CD14-positive monocyte (primary cell): ENCODE measurements around the gene ASCL2. TPM values are rescaled to one million over a fixed set of nuclear protein-coding genes. Genes with fewer than 3 reads are reported as not detected.

Experiments used
- DNase-seq, 3 donors: peaks; one replicate each; pipeline ENCODE4 v3.0.0-alpha.2; 2011 to 2022
- H2AFZ ChIP-seq: 2 replicates; pipeline ENCODE4 v1.6.0; 2012; ENCODE audit warnings: mild to moderate bottlenecking, low read depth, low read length, inconsistent platforms; ENCODE audit not compliant: insufficient read depth, poor library complexity, severe bottlenecking
- H3K27ac ChIP-seq, 2 donors: 1 replicate in 1 of 2; 2 replicates in 1 of 2; pipeline ENCODE4 v1.5.1; 2012 to 2013; ENCODE audit warnings: low read length in 2 of 2, control low read depth in 1 of 2, inconsistent platforms in 1 of 2, low read depth in 1 of 2, mild to moderate bottlenecking in 1 of 2
- H3K27me3 ChIP-seq, 2 donors: one replicate each; pipeline versions ENCODE4 v1.6.0 to v1.6.1; 2011 to 2013; ENCODE audit warnings: low read length in 2 of 2; ENCODE audit not compliant: control insufficient read depth in 2 of 2, insufficient read depth in 2 of 2
- H3K36me3 ChIP-seq, 2 donors: replicated peaks in 1 of 2; 1 replicate in 1 of 2; 2 replicates in 1 of 2; pipeline versions ENCODE4 v1.5.1 to v1.6.1; 2012 to 2013; ENCODE audit warnings: low read length in 2 of 2, control low read depth in 1 of 2, inconsistent platforms in 1 of 2, mild to moderate bottlenecking in 1 of 2; ENCODE audit not compliant: insufficient read depth in 2 of 2, control insufficient read depth in 1 of 2
- H3K4me1 ChIP-seq, 2 donors: 1 replicate in 1 of 2; 2 replicates in 1 of 2; pipeline versions ENCODE4 v1.5.1 to v1.6.1; 2012 to 2013; ENCODE audit warnings: low read length in 2 of 2, control low read depth in 1 of 2, inconsistent platforms in 1 of 2, mild to moderate bottlenecking in 1 of 2, moderate library complexity in 1 of 2; ENCODE audit not compliant: insufficient read depth in 2 of 2, control insufficient read depth in 1 of 2
- H3K4me2 ChIP-seq: replicated peaks from 2 replicates; pipeline ENCODE3; 2012; ENCODE audit warnings: low read length, moderate library complexity, mild to moderate bottlenecking; ENCODE audit not compliant: poor library complexity, severe bottlenecking; ENCODE audit errors: extremely low read depth
- H3K4me3 ChIP-seq, 3 experiments: fragments of 200-600 bp in 1 of 3; sonication (generic) in 1 of 3; replicated peaks in 1 of 3; 1 replicate in 2 of 3; 2 replicates in 1 of 3; pipeline ENCODE4 v1.5.1; 2011 to 2013; ENCODE audit warnings: low read length in 3 of 3, mild to moderate bottlenecking in 3 of 3, control low read depth in 2 of 3, low read depth in 2 of 3, inconsistent platforms in 1 of 3, moderate library complexity in 1 of 3
- H3K79me2 ChIP-seq: 2 replicates; pipeline ENCODE4 v1.6.0; 2012; ENCODE audit warnings: mild to moderate bottlenecking, control low read depth, inconsistent platforms, low read length, moderate library complexity; ENCODE audit not compliant: insufficient read depth
- H3K9ac ChIP-seq: 2 replicates; pipeline ENCODE4 v1.6.0; 2017; ENCODE audit warnings: low read length, mild to moderate bottlenecking; ENCODE audit not compliant: insufficient read depth, poor library complexity, severe bottlenecking
- H3K9me3 ChIP-seq, 2 donors: replicated peaks in 1 of 2; 1 replicate in 1 of 2; 2 replicates in 1 of 2; pipeline versions ENCODE4 v1.5.1 to v1.6.1; 2012 to 2013; ENCODE audit warnings: low read length in 2 of 2, control low read depth in 1 of 2; ENCODE audit not compliant: control insufficient read depth in 1 of 2, insufficient read depth in 1 of 2
- H4K20me1 ChIP-seq: 2 replicates; pipeline ENCODE4 v1.6.0; 2012; ENCODE audit warnings: mild to moderate bottlenecking, low read length, control low read depth, moderate library complexity; ENCODE audit not compliant: insufficient read depth
- H3K27ac Mint-ChIP-seq, 7 donors: one replicate each; pipeline ENCODE4 v1.8.0; 2020; ENCODE audit warnings: mild to moderate bottlenecking in 7 of 7, mixed read lengths in 7 of 7, moderate library complexity in 6 of 7, inconsistent platforms in 2 of 7
- H3K27me3 Mint-ChIP-seq, 3 donors: one replicate each; pipeline ENCODE4 v1.8.0; 2021 to 2022; ENCODE audit warnings: low read depth in 3 of 3, mild to moderate bottlenecking in 3 of 3, mixed read lengths in 3 of 3, moderate library complexity in 3 of 3, inconsistent platforms in 1 of 3
- H3K36me3 Mint-ChIP-seq, 2 donors: one replicate each; pipeline ENCODE4 v1.8.0; 2020; ENCODE audit warnings: mixed read lengths in 2 of 2, inconsistent platforms in 1 of 2, mild to moderate bottlenecking in 1 of 2
- H3K4me1 Mint-ChIP-seq: one replicate; pipeline ENCODE4 v1.8.0; 2020; ENCODE audit warnings: mild to moderate bottlenecking, mixed read lengths
- H3K4me3 Mint-ChIP-seq, 2 donors: one replicate each; pipeline ENCODE4 v1.8.0; 2020; ENCODE audit warnings: mild to moderate bottlenecking in 2 of 2, mixed read lengths in 2 of 2, moderate library complexity in 1 of 2
- H3K9me3 Mint-ChIP-seq, 7 donors: one replicate each; pipeline ENCODE4 v1.8.0; 2020 to 2022; ENCODE audit warnings: mixed read lengths in 7 of 7, mild to moderate bottlenecking in 6 of 7, moderate library complexity in 6 of 7, inconsistent platforms in 2 of 7
- WGBS: methylation state at CpG from one replicate; pipeline ENCODE4 v1.1.5; 2013; ENCODE audit warnings: missing lambda C conversion rate; ENCODE audit not compliant: insufficient coverage; 5-methylcytosine and 5-hydroxymethylcytosine counted together
- intact Hi-C, 2 donors: fragments of 100-400 bp; cut with micrococcal nuclease; formaldehyde crosslinking; loops; one replicate each; pipeline versions ENCODE4 v1.15.0 to v1.15.1; 2023
- polyA plus RNA-seq, 3 donors: library from polyadenylated mRNA; depleted of rRNA in 1 of 3; unstranded in 2 of 3; stranded (reverse) in 1 of 3; fragments of 300-500 nt in 2 of 3; fragments of >200 nt in 1 of 3; fragmentation: Illumina TruSeq in 2 of 3; gene quantifications; 1 replicate in 2 of 3; 2 replicates in 1 of 3; pipeline ENCODE4 v1.2.3, GENCODE V29; 2012 to 2021
- TF ChIP-seq, protein P1 (sequence below): fragments of 200-600 bp; IDR thresholded peaks from one replicate; pipeline ENCODE4 v1.8.0; 2022; ENCODE audit warnings: antibody characterized with exemption, mild to moderate bottlenecking

ASCL2 gene
- polyA plus RNA-seq, 3 donors: 5.7 to 11.4 (median 8.3) TPM

GRCh38 chr11:2318707-2319106, 48.3 kb upstream of the ASCL2 start:
- Histone ChIP-seq H2AFZ (no peak overlapping the region), H3K9me3 (peaks cover 0 to 4% of the 10 kb centered on the region in 2 donors), H3K4me3 (no peak overlapping the region), H3K36me3 (no peaks in the 10 kb centered on the region), H3K27ac (no peak overlapping the region), H3K9ac (no peak overlapping the region), H3K27me3 (peaks cover 0 to 22% of the 10 kb centered on the region in 2 donors), H4K20me1 (peaks cover 47% of the 10 kb centered on the region), H3K4me2 (no peak overlapping the region), H3K79me2 (no peaks in the 10 kb centered on the region), H3K4me1 (no peaks in the 10 kb centered on the region)
- Mint-ChIP-seq H3K36me3 (peaks cover 2 to 5% of the 10 kb centered on the region in 2 donors), H3K4me3 (no peak overlapping the region), H3K4me1 (peaks cover 4% of the 10 kb centered on the region), H3K27ac (peak overlapping the region in 1 of 7 donors; percentile 73), H3K9me3 (peaks cover 9 to 28% (median 18%) of the 10 kb centered on the region in 7 donors), H3K27me3 (peaks cover 21 to 42% (median 35%) of the 10 kb centered on the region in 3 donors)
- intact Hi-C loops: no loop called here
- 97% methylated on average over 6 of the region's 7 CpGs for whole genome bisulfite sequencing
- no peak for DNase-seq
- TF ChIP-seq, protein P1, sequence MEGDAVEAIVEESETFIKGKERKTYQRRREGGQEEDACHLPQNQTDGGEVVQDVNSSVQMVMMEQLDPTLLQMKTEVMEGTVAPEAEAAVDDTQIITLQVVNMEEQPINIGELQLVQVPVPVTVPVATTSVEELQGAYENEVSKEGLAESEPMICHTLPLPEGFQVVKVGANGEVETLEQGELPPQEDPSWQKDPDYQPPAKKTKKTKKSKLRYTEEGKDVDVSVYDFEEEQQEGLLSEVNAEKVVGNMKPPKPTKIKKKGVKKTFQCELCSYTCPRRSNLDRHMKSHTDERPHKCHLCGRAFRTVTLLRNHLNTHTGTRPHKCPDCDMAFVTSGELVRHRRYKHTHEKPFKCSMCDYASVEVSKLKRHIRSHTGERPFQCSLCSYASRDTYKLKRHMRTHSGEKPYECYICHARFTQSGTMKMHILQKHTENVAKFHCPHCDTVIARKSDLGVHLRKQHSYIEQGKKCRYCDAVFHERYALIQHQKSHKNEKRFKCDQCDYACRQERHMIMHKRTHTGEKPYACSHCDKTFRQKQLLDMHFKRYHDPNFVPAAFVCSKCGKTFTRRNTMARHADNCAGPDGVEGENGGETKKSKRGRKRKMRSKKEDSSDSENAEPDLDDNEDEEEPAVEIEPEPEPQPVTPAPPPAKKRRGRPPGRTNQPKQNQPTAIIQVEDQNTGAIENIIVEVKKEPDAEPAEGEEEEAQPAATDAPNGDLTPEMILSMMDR: no peak

- no peaks in the 10 kb centered on the region for H3K4me1 ChIP-seq
- peak overlapping the region in 1 of 2 donors; percentile 12 for H3K4me3 Mint-ChIP-seq
- H3K27me3 ChIP-seq: peaks cover 0 to 22% of the 10 kb centered on the region in 2 donors
- no peak overlapping the region for H3K27ac ChIP-seq
- peaks cover 20 to 38% (median 29%) of the 10 kb centered on the region in 3 donors for H3K27me3 Mint-ChIP-seq
- H3K79me2 ChIP-seq: no peaks in the 10 kb centered on the region
- WGBS: 94% methylated on average over 2 of the region's 4 CpGs
- TF ChIP-seq, protein P1: no peak
- peaks cover 4% of the 10 kb centered on the region for H3K4me1 Mint-ChIP-seq
- intact Hi-C loops: no loop called here
- peaks cover 53% of the 10 kb centered on the region for H4K20me1 ChIP-seq
- H3K9ac ChIP-seq: no peak overlapping the region
- H2AFZ ChIP-seq: no peak overlapping the region
- no peaks in the 10 kb centered on the region for H3K36me3 ChIP-seq
- H3K9me3 ChIP-seq: peaks cover 0 to 4% of the 10 kb centered on the region in 2 donors
- H3K4me2 ChIP-seq: no peak overlapping the region
- peaks cover 2 to 5% of the 10 kb centered on the region in 2 donors for H3K36me3 Mint-ChIP-seq
- H3K4me3 ChIP-seq: no peak overlapping the region
- DNase-seq: no peak
- no peak overlapping the region for H3K27ac Mint-ChIP-seq
- H3K9me3 Mint-ChIP-seq: peaks cover 9 to 24% (median 13%) of the 10 kb centered on the region in 7 donors
Observed at GRCh38 chr11:2318123-2318522, 47.7 kb upstream of the ASCL2 start.
